ENCODE results near the gene INPP5K.

- TF ChIP-seq POLR2A (IDR thresholded peaks at IDR 0.05) = no peak
- no peak for TF ChIP-seq CTCF (IDR thresholded peaks at IDR 0.05)
- no peak for TF ChIP-seq EP300 (IDR thresholded peaks at IDR 0.05)
- no peak for TF ChIP-seq POLR2AphosphoS5 (IDR thresholded peaks at IDR 0.05)
Observed at GRCh38 chr17:1522626-1523025, 6.2 kb upstream of the INPP5K start.
